Measurements from ENCODE around the gene ZDHHC14.

GRCh38 chr6:157708933-157709332 is 327.9 kb downstream of the ZDHHC14 start:
- TF ChIP-seq, protein P1, sequence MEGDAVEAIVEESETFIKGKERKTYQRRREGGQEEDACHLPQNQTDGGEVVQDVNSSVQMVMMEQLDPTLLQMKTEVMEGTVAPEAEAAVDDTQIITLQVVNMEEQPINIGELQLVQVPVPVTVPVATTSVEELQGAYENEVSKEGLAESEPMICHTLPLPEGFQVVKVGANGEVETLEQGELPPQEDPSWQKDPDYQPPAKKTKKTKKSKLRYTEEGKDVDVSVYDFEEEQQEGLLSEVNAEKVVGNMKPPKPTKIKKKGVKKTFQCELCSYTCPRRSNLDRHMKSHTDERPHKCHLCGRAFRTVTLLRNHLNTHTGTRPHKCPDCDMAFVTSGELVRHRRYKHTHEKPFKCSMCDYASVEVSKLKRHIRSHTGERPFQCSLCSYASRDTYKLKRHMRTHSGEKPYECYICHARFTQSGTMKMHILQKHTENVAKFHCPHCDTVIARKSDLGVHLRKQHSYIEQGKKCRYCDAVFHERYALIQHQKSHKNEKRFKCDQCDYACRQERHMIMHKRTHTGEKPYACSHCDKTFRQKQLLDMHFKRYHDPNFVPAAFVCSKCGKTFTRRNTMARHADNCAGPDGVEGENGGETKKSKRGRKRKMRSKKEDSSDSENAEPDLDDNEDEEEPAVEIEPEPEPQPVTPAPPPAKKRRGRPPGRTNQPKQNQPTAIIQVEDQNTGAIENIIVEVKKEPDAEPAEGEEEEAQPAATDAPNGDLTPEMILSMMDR (conservative IDR thresholded peaks at IDR 0.05; ENCODE audit: low read depth, low read length), result no peak
- no peak for TF ChIP-seq EZH2 (IDR thresholded peaks at IDR 0.05; ENCODE audit: borderline replicate concordance, low read depth, low read length, poor library complexity, severe bottlenecking)

Data from A673 (cell line).